H1 (cell line): ENCODE measurements around the gene WDR91. TPM values are rescaled to one million over a fixed set of nuclear protein-coding genes. Genes with fewer than 3 reads are reported as not detected.

Experiments used
- CTCF ChIA-PET: fragments of 300-600 bp; sonication (Branson Sonifier 250); formaldehyde crosslinking; loops from one replicate; lab custom pipeline; 2021; ENCODE audit not compliant: partially characterized antibody; lab: Charles Lee
- POLR2A ChIA-PET: fragments of 300-600 bp; sonication (Branson Sonifier 250); formaldehyde crosslinking; loops from one replicate; lab custom pipeline; 2021; ENCODE audit warnings: inconsistent platforms; ENCODE audit not compliant: partially characterized antibody; lab: Charles Lee
- DNase-seq, 2 experiments: peaks; one replicate each; pipeline versions ENCODE4 v3.0.0 to v3.0.0-alpha.2; 2010 to 2022; ENCODE audit warnings: low spot score in 2 of 2, low read depth in 1 of 2, mixed read lengths in 1 of 2
- FAIRE-seq: peaks from 2 replicates; lab custom pipeline; 2011; peaks lifted over from hg19 to GRCh38; lab: Jason Lieb, UNC
- H2AFZ ChIP-seq: 2 replicates; pipeline ENCODE4 v1.8.1; 2012; ENCODE audit warnings: low read length, inconsistent platforms
- H2AK5ac ChIP-seq: 2 replicates; pipeline ENCODE4 v1.6.1; 2013; ENCODE audit warnings: low read depth, low read length
- H2BK120ac ChIP-seq: replicated peaks from 2 replicates; pipeline ENCODE3; 2013; ENCODE audit warnings: low read depth, low read length, inconsistent platforms
- H2BK12ac ChIP-seq: 2 replicates; pipeline ENCODE4 v1.6.1; 2013; ENCODE audit warnings: low read depth, low read length
- H2BK15ac ChIP-seq: 2 replicates; pipeline ENCODE4 v1.6.1; 2013; ENCODE audit warnings: low read length
- H2BK20ac ChIP-seq: 2 replicates; pipeline ENCODE4 v1.6.1; 2013; ENCODE audit warnings: low read length
- H2BK5ac ChIP-seq: 2 replicates; pipeline ENCODE4 v1.6.1; 2013; ENCODE audit warnings: low read depth, low read length
- H3K14ac ChIP-seq: 2 replicates; pipeline ENCODE4 v1.6.1; 2013; ENCODE audit warnings: inconsistent platforms; ENCODE audit not compliant: insufficient read length
- H3K18ac ChIP-seq: 2 replicates; pipeline ENCODE4 v1.6.1; 2013; ENCODE audit warnings: low read length; ENCODE audit errors: extremely low read depth
- H3K23ac ChIP-seq: 2 replicates; pipeline ENCODE4 v1.6.1; 2013; ENCODE audit warnings: inconsistent platforms; ENCODE audit not compliant: insufficient read length
- H3K23me2 ChIP-seq: 2 replicates; pipeline ENCODE4 v1.6.1; 2013; ENCODE audit warnings: low read depth, low read length
- H3K27ac ChIP-seq: 2 replicates; pipeline ENCODE4 v1.6.1; 2011; ENCODE audit warnings: low read depth, low read length, inconsistent platforms
- H3K27me3 ChIP-seq, 4 experiments: replicated peaks in 1 of 4; 1 replicate in 1 of 4; 2 replicates in 3 of 4; pipeline versions ENCODE4 v1.6.1 to v1.8.1; 2011 to 2013; ENCODE audit warnings: low read length in 3 of 4, mild to moderate bottlenecking in 3 of 4, inconsistent platforms in 2 of 4, mixed read lengths in 2 of 4, moderate library complexity in 1 of 4; ENCODE audit not compliant: control insufficient read depth in 3 of 4, insufficient read depth in 3 of 4; ENCODE audit errors: extremely low read depth in 1 of 4
- H3K36me3 ChIP-seq, 4 experiments: 2 replicates each; pipeline versions ENCODE4 v1.6.1 to v1.8.1; 2011 to 2013; ENCODE audit warnings: mild to moderate bottlenecking in 4 of 4, low read length in 3 of 4, moderate library complexity in 2 of 4, control low read depth in 1 of 4, inconsistent platforms in 1 of 4; ENCODE audit not compliant: insufficient read depth in 4 of 4, control insufficient read depth in 2 of 4
- H3K4ac ChIP-seq: replicated peaks from 2 replicates; pipeline ENCODE3; 2013; ENCODE audit warnings: low read length, low read depth, mixed read lengths, inconsistent platforms; ENCODE audit not compliant: insufficient read length
- H3K4me1 ChIP-seq, 4 experiments: replicated peaks in 1 of 4; 1 replicate in 1 of 4; 2 replicates in 3 of 4; pipeline versions ENCODE4 v1.6.1 to v1.8.1; 2011 to 2013; ENCODE audit warnings: low read length in 3 of 4, inconsistent platforms in 2 of 4, mixed read lengths in 1 of 4; ENCODE audit not compliant: insufficient read depth in 4 of 4, control insufficient read depth in 3 of 4
- H3K4me2 ChIP-seq, 2 experiments: 2 replicates each; pipeline versions ENCODE4 v1.6.1 to v1.8.1; 2011 to 2013; ENCODE audit warnings: low read depth in 2 of 2, low read length in 2 of 2, control low read depth in 1 of 2, inconsistent platforms in 1 of 2, mild to moderate bottlenecking in 1 of 2; ENCODE audit not compliant: insufficient read depth in 1 of 2
- H3K4me3 ChIP-seq, 4 experiments: fragments of 200-600, 300-600 bp in 1 of 4; sonication (generic), shearing (Covaris generic), sonication (Bioruptor Twin) in 1 of 4; 2 replicates each; pipeline versions ENCODE4 v1.5.1 to v1.8.1; 2011 to 2016; ENCODE audit warnings: low read length in 4 of 4, low read depth in 3 of 4, control low read depth in 2 of 4, inconsistent platforms in 2 of 4, mild to moderate bottlenecking in 2 of 4, mixed read lengths in 1 of 4, moderate library complexity in 1 of 4; ENCODE audit not compliant: insufficient read depth in 2 of 4; ENCODE audit errors: extremely low read depth in 1 of 4
- H3K56ac ChIP-seq: replicated peaks from 2 replicates; pipeline ENCODE3; 2013; ENCODE audit warnings: low read depth, mild to moderate bottlenecking, mixed read lengths, low read length, inconsistent platforms; ENCODE audit not compliant: insufficient read length
- H3K79me1 ChIP-seq: 2 replicates; pipeline ENCODE4 v1.6.1; 2013; ENCODE audit warnings: low read depth, low read length, control low read depth
- H3K79me2 ChIP-seq, 2 experiments: 2 replicates each; pipeline versions ENCODE4 v1.6.1 to v1.8.1; 2012 to 2013; ENCODE audit warnings: low read length in 2 of 2, mild to moderate bottlenecking in 2 of 2, inconsistent platforms in 1 of 2; ENCODE audit not compliant: insufficient read depth in 2 of 2, control insufficient read depth in 1 of 2
- H3K9ac ChIP-seq, 4 experiments: replicated peaks in 1 of 4; 1 replicate in 1 of 4; 2 replicates in 3 of 4; pipeline versions ENCODE4 v1.6.1 to v1.8.1; 2011 to 2013; ENCODE audit warnings: low read depth in 3 of 4, low read length in 3 of 4, control low read depth in 2 of 4, mild to moderate bottlenecking in 2 of 4, moderate library complexity in 2 of 4, inconsistent platforms in 1 of 4; ENCODE audit errors: extremely low read depth in 1 of 4
- H3K9me3 ChIP-seq, 2 experiments: 2 replicates each; pipeline versions ENCODE4 v1.6.1 to v1.8.1; 2012 to 2013; ENCODE audit warnings: mild to moderate bottlenecking in 2 of 2, moderate library complexity in 2 of 2, control low read depth in 1 of 2, inconsistent platforms in 1 of 2, low read depth in 1 of 2, low read length in 1 of 2, mixed read lengths in 1 of 2; ENCODE audit not compliant: insufficient read depth in 2 of 2
- H4K20me1 ChIP-seq, 2 experiments: replicated peaks in 1 of 2; 2 replicates each; pipeline versions ENCODE3 to v1.8.1; 2011 to 2013; ENCODE audit warnings: inconsistent platforms in 2 of 2, low read length in 2 of 2, mild to moderate bottlenecking in 1 of 2; ENCODE audit not compliant: insufficient read depth in 2 of 2, control insufficient read depth in 1 of 2
- H4K5ac ChIP-seq: 2 replicates; pipeline ENCODE4 v1.6.1; 2013; ENCODE audit warnings: low read length, low read depth, mixed read lengths, inconsistent platforms; ENCODE audit not compliant: insufficient read length
- H4K8ac ChIP-seq: 2 replicates; pipeline ENCODE4 v1.8.0; 2013; ENCODE audit warnings: mild to moderate bottlenecking, moderate library complexity, low read length, inconsistent platforms; ENCODE audit not compliant: insufficient read depth; ENCODE audit errors: extremely low read depth
- H4K91ac ChIP-seq: replicated peaks from 2 replicates; pipeline ENCODE3; 2013; ENCODE audit warnings: low read length, mixed read lengths, inconsistent platforms; ENCODE audit not compliant: insufficient read length
- CEBPB ChIP-seq: IDR thresholded peaks from 2 replicates; pipeline ENCODE4 v1.6.1; 2012; ENCODE audit warnings: low read depth, low read length
- CHD1 ChIP-seq: IDR thresholded peaks from 2 replicates; pipeline ENCODE4 v1.6.1; 2012; ENCODE audit warnings: low read depth, low read length, improper control_type of control experiment
- E2F6 ChIP-seq: IDR thresholded peaks from 2 replicates; pipeline ENCODE4 v1.6.1; 2012; ENCODE audit warnings: inconsistent platforms
- EP300 ChIP-seq, 2 experiments: IDR thresholded peaks; 1 replicate in 1 of 2; 2 replicates in 1 of 2; pipeline ENCODE4 v1.6.1; 2011 to 2012; ENCODE audit warnings: low read depth in 2 of 2, low read length in 2 of 2, mild to moderate bottlenecking in 2 of 2, borderline replicate concordance in 1 of 2, inconsistent platforms in 1 of 2, moderate library complexity in 1 of 2
- GTF2F1 ChIP-seq: IDR thresholded peaks from 2 replicates; pipeline ENCODE4 v1.6.1; 2012; ENCODE audit warnings: low read depth, low read length, improper control_type of control experiment, borderline replicate concordance
- KDM1A ChIP-seq: fragments of 200-600, 300-600 bp; sonication (generic); IDR thresholded peaks from 2 replicates; pipeline ENCODE4 v1.7.1; 2016; ENCODE audit warnings: mild to moderate bottlenecking, low read length, borderline replicate concordance
- MAFK ChIP-seq: IDR thresholded peaks from 2 replicates; pipeline ENCODE4 v1.6.1; 2012; ENCODE audit warnings: low read depth, mild to moderate bottlenecking, improper control_type of control experiment, low read length
- RNF2 ChIP-seq: fragments of 200-900, 300-1000 bp; sonication (generic); IDR thresholded peaks from 2 replicates; pipeline ENCODE4 v1.7.1; 2016; ENCODE audit warnings: borderline replicate concordance, low read depth, mild to moderate bottlenecking, antibody characterized with exemption, low read length; ENCODE audit not compliant: poor library complexity, severe bottlenecking; ENCODE audit errors: missing control alignments
- SIN3A ChIP-seq, 2 experiments: IDR thresholded peaks in 1 of 2; conservative IDR thresholded peaks in 1 of 2; 2 replicates each; pipeline ENCODE4 v1.6.1; 2011 to 2012; ENCODE audit warnings: low read length in 2 of 2, improper control_type of control experiment in 1 of 2, low read depth in 1 of 2, mild to moderate bottlenecking in 1 of 2
- SP2 ChIP-seq: IDR thresholded peaks from 2 replicates; pipeline ENCODE4 v1.6.1; 2012; ENCODE audit warnings: mild to moderate bottlenecking, low read length, inconsistent platforms
- TAF7 ChIP-seq: optimal IDR thresholded peaks from 2 replicates; pipeline ENCODE3; 2011; ENCODE audit warnings: low read depth, mild to moderate bottlenecking, inconsistent platforms, low read length, moderate library complexity, borderline replicate concordance
- TBP ChIP-seq: IDR thresholded peaks from 2 replicates; pipeline ENCODE4 v1.6.1; 2011; ENCODE audit warnings: low read depth, low read length, improper control_type of control experiment
- ZNF274 ChIP-seq: IDR thresholded peaks from 2 replicates; pipeline ENCODE4 v1.7.0; 2012; ENCODE audit warnings: low read length, borderline replicate concordance; ENCODE audit errors: extremely low read depth
- WGBS, 2 experiments: shearing (Covaris generic) in 1 of 2; methylation state at CpG; one replicate each; pipeline versions ENCODE4 v1.1.6 to v1.1.7; 2013 to 2015; ENCODE audit warnings: low lambda C conversion rate in 2 of 2, mixed read lengths in 2 of 2, inconsistent platforms in 1 of 2, low coverage in 1 of 2, missing lambda C conversion rate in 1 of 2; ENCODE audit not compliant: insufficient replicate concordance in 2 of 2, insufficient coverage in 1 of 2, insufficient read length in 1 of 2; ENCODE audit errors: extremely low coverage in 1 of 2, missing lambda C conversion rate in 1 of 2; 5-methylcytosine and 5-hydroxymethylcytosine counted together
- polyA plus RNA-seq, 7 experiments: library from polyadenylated mRNA; depleted of rRNA in 3 of 7; stranded (reverse) in 5 of 7; unstranded in 2 of 7; fragments of >200 nt in 5 of 7; fragments of 200-250 nt in 2 of 7; gene quantifications; 1 replicate in 5 of 7; 2 replicates in 1 of 7; 4 replicates in 1 of 7; pipeline versions ENCODE4 v1.2.1 to v1.2.3, GENCODE V29; 2011 to 2013; ENCODE audit warnings: missing spikeins in 2 of 7, mixed read lengths in 2 of 7
- total RNA-seq: library from RNA; stranded (reverse); fragmentation: NEBNext Ultra II Directional; extraction: Animal tissue kit (Norgen Biotek cat#: 25700); gene quantifications from 2 replicates; pipeline ENCODE4 v1.2.1, GENCODE V29; 2021

WDR91 gene
- total and polyA plus RNA-seq, 2 of the 8 experiments (the other 6 are each of a cell fraction or from before 2014, with no cell fraction given): 8.2 to 14.7 TPM

- H3K9me3 ChIP-seq: no peaks in the 10 kb centered on the region
- no peak overlapping the region for H3K14ac ChIP-seq
- H4K8ac ChIP-seq: no peak overlapping the region
- H3K4me2 ChIP-seq: no peak overlapping the region
- 93% methylated on average over 2 of the region's 2 CpGs; no CpG with 5 or more reads in 1 of the 2 experiments for WGBS, 2 experiments
- DNase-seq (no peak), FAIRE-seq (no peak)
- H3K4me3 ChIP-seq: no peak overlapping the region
- H4K20me1 ChIP-seq: no peaks in the 10 kb centered on the region
- no peak overlapping the region for H2BK12ac ChIP-seq
- no peak overlapping the region for H3K4ac ChIP-seq
- no peak overlapping the region for H2AK5ac ChIP-seq
- no peaks in the 10 kb centered on the region for H3K36me3 ChIP-seq
- H2BK120ac ChIP-seq: no peak overlapping the region
- no peak overlapping the region for H3K23ac ChIP-seq
- H4K91ac ChIP-seq: no peak overlapping the region
- H2AFZ ChIP-seq: no peak overlapping the region
- no peak overlapping the region for H3K27ac ChIP-seq
- no peaks in the 10 kb centered on the region for H3K79me2 ChIP-seq
- CTCF ChIA-PET: interaction anchor here (0.7 to 6.9 kb wide), 5 partner anchors 14 to 78 kb away, joined by 3 to 53 read pairs (median 4); no protein-coding TSS in a partner anchor
- H3K56ac ChIP-seq: no peak overlapping the region
- H3K79me1 ChIP-seq: no peaks in the 10 kb centered on the region
- peaks cover 0 to 5% (median 4%) of the 10 kb centered on the region in 4 experiments; a peak in 4 of 7 replicates for H3K4me1 ChIP-seq
- POLR2A ChIA-PET: no interaction called here
- H3K27me3 ChIP-seq: no peaks in the 10 kb centered on the region
- H3K18ac ChIP-seq: no peak overlapping the region
- H2BK5ac ChIP-seq: no peak overlapping the region
- no peak overlapping the region for H4K5ac ChIP-seq
- H3K9ac ChIP-seq: no peak overlapping the region
- H2BK15ac ChIP-seq: no peak overlapping the region
- H2BK20ac ChIP-seq: no peak overlapping the region
- H3K23me2 ChIP-seq: no peaks in the 10 kb centered on the region
- TF ChIP-seq SP2 (no peak), CEBPB (no peak), TAF7 (no peak), CHD1 (no peak), EP300 (IDR thresholded peaks at IDR 0.05; ENCODE audit: borderline replicate concordance in 1 of 2, low read depth in 2 of 2, low read length in 2 of 2) (no peak), SIN3A (conservative IDR thresholded peaks at IDR 0.05 in 1 of 2, IDR thresholded peaks at IDR 0.05 in 1 of 2; ENCODE audit: low read depth in 1 of 2, low read length in 2 of 2) (no peak), E2F6 (no peak), MAFK (no peak), GTF2F1 (no peak), KDM1A (no peak), ZNF274 (no peak), RNF2 (no peak), TBP (no peak)
These were observed 49.1 kb upstream of the WDR91 start for GRCh38 chr7:135260470-135260869.
